IPS-20b (cell line): ENCODE data around the gene MDFI.

ENCODE experiments used
- H3K27ac ChIP-seq: one replicate; pipeline ENCODE4 v1.5.1; 2013; ENCODE audit warnings: low read length
- H3K27me3 ChIP-seq: 2 replicates; pipeline ENCODE4 v1.6.1; 2013; ENCODE audit warnings: mild to moderate bottlenecking, low read length, inconsistent platforms; ENCODE audit not compliant: insufficient read depth
- H3K36me3 ChIP-seq: 2 replicates; pipeline ENCODE4 v1.6.1; 2013; ENCODE audit warnings: low read depth, mild to moderate bottlenecking, inconsistent platforms, low read length, moderate library complexity; ENCODE audit not compliant: insufficient read depth
- H3K4me1 ChIP-seq: 2 replicates; pipeline ENCODE4 v1.6.1; 2013; ENCODE audit warnings: mild to moderate bottlenecking, control low read depth, inconsistent platforms, low read length, moderate library complexity; ENCODE audit not compliant: insufficient read depth
- H3K4me3 ChIP-seq: 2 replicates; pipeline ENCODE4 v1.5.1; 2013; ENCODE audit warnings: mild to moderate bottlenecking, low read length, inconsistent platforms
- H3K9ac ChIP-seq: 2 replicates; pipeline ENCODE4 v1.6.1; 2013; ENCODE audit warnings: low read depth, mild to moderate bottlenecking, inconsistent platforms, low read length, moderate library complexity
- H3K9me3 ChIP-seq: 2 replicates; pipeline ENCODE4 v1.6.1; 2013; ENCODE audit warnings: mild to moderate bottlenecking, low read depth, low read length, inconsistent platforms; ENCODE audit not compliant: insufficient read depth

The MDFI gene

DNA sequence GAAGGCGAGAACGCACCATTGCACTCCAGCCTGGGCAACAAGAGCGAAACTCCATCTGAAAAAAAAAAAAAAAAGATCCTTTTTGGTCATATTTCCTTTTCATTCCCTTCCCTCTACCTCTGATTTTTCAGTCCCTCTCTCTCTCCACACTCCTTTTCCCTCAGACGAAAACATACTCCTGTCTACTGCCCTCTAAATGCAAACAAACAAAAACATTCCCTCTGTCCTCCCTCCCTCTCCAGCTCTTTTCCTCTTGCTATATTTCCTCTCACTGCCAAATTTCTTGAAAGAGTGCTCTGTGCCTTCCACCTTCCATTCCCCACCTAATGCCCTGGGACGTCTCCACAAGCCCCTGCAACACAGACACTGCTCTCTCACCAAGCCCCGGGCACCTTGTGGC lies 14.9 kb upstream of the MDFI start:
- H3K4me1 ChIP-seq: no peaks in the 10 kb centered on the region
- H3K36me3 ChIP-seq: no peaks in the 10 kb centered on the region
- no peak overlapping the region for H3K4me3 ChIP-seq
- no peaks in the 10 kb centered on the region for H3K27me3 ChIP-seq
- H3K27ac ChIP-seq: no peak overlapping the region
- peaks cover 13% of the 10 kb centered on the region for H3K9me3 ChIP-seq
- no peak overlapping the region for H3K9ac ChIP-seq

DNA sequence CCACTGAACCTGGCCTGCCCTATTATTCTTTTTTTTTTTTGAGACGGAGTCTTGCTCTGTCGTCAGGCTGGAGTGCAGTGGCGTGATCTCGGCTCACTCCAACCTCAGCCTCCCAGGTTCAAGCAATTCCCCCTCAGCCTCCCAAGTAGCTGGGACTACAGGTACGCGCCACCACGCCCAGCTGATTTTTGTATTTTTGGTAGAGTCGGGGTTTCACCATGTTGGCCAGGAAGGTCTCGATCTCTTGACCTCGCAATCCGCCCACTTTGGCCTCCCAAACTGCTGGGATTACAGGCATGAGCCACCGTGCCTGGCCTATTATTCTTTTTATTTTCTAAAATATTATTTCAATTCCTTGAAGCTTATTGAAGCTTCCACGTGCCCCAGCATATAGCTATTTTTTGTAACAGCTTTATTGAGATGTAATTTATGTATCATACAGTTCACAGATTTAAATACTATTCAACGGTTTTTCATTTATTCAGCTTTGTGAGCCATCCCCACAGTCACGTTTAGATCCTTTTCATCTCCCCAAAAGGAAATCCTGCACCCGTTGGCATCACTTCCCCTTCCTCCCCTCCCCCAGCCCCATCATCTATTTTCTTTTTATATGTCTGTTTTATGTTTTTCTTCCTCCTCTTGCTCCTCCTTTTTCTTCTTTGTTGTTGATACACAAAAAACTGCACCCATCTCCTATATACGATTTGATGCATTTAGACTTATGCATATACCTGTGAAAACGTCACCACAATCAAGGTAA lies 13.5 kb upstream of the MDFI start:
- no peaks in the 10 kb centered on the region for H3K27me3 ChIP-seq
- no peak overlapping the region for H3K27ac ChIP-seq
- no peak overlapping the region for H3K9ac ChIP-seq
- H3K4me3 ChIP-seq: no peak overlapping the region
- peaks cover 13% of the 10 kb centered on the region for H3K9me3 ChIP-seq
- H3K36me3 ChIP-seq: no peaks in the 10 kb centered on the region
- H3K4me1 ChIP-seq: no peaks in the 10 kb centered on the region

DNA sequence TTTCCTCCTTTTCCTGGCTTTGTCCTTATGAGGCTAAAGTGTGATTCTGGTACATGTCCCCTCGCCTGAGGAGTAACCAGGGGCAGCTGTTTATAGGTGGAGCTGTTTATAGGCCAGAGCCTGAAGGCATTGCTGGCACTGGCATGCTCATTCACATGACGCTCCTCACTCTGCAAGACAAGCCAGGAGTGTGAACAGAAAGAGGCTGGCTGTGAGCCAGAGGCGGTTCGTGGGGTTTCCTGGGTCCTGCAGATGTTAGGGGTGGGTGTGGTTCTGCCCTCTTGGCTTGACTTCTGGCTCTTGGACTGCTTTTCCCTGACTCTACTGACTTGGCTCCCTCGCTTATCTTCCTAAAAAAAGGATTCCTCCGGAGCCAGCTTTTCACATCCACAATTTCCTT lies 12.8 kb upstream of the MDFI start:
- Histone ChIP-seq H3K4me3 (no peak overlapping the region), H3K27ac (no peak overlapping the region), H3K9ac (no peak overlapping the region), H3K27me3 (no peaks in the 10 kb centered on the region), H3K4me1 (no peaks in the 10 kb centered on the region), H3K36me3 (no peaks in the 10 kb centered on the region), H3K9me3 (peaks cover 11% of the 10 kb centered on the region)

DNA sequence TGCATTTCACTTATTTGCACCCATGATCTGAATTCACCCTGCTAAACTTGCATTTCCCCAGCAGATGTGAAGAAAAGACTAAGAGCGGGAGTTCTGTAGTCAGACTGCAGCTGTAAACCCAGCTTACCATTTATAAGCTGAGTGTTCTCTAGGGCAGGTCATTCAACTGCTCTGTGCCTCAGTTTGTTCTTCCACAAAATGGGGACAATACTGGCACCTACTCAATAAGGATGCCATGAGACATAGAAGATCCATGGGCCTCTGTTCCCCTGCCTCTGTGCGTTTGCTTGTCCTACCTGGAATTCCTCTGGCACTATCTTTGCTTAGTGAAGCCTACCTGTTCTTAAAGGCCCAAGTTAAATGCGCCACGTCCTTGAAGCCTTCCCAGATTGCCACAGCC lies 12.2 kb upstream of the MDFI start:
- Histone ChIP-seq H3K27me3 (no peaks in the 10 kb centered on the region), H3K36me3 (no peaks in the 10 kb centered on the region), H3K9ac (no peak overlapping the region), H3K9me3 (peaks cover 5% of the 10 kb centered on the region), H3K4me1 (no peaks in the 10 kb centered on the region), H3K4me3 (no peak overlapping the region), H3K27ac (no peak overlapping the region)

DNA sequence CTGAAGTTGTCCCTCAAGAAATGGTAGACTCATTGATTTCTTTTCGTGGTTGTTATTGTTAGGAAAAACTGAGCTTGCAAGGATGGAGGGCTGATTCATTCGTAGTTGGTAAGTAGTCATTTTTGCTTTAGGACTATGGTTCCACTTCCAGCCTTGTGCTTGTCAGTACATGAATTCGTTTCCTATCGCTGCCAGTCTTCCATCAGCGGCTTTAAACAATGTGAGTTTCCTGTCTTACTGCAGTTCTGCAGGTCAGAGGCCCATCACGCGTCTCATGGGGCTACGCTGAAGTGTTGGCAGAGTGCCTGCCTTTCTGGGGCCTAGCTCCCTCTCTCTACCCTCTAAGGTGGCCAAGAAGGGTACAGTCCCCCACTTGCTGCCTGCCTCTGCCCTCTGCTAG lies 11.4 kb upstream of the MDFI start:
- H3K4me3 ChIP-seq: no peak overlapping the region
- no peak overlapping the region for H3K9ac ChIP-seq
- H3K27me3 ChIP-seq: no peaks in the 10 kb centered on the region
- no peaks in the 10 kb centered on the region for H3K9me3 ChIP-seq
- H3K36me3 ChIP-seq: no peaks in the 10 kb centered on the region
- H3K27ac ChIP-seq: no peak overlapping the region
- H3K4me1 ChIP-seq: no peaks in the 10 kb centered on the region

DNA sequence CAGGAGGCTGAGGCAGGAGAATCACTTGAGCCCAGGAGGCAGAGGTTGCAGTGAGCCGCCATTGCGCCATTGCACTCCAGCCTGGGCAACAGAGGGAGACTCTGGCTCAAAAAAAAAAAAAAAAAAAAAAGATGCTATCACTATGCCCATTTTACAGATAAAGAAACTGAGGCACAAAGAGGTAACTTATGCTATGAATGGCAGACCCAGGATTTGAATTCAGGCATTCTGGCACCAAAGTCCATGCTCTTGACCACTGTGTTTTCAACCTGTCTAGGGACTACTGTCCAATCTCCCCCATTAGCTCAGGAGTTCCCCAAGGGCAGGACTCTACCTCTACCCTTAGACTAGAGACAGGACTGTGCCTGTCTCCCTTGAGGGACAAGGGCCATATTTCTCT lies 9.1 kb upstream of the MDFI start:
- no peaks in the 10 kb centered on the region for H3K36me3 ChIP-seq
- H3K27me3 ChIP-seq: peaks cover 12% of the 10 kb centered on the region
- H3K4me1 ChIP-seq: no peaks in the 10 kb centered on the region
- no peak overlapping the region for H3K4me3 ChIP-seq
- no peaks in the 10 kb centered on the region for H3K9me3 ChIP-seq
- H3K27ac ChIP-seq: no peak overlapping the region
- no peak overlapping the region for H3K9ac ChIP-seq

DNA sequence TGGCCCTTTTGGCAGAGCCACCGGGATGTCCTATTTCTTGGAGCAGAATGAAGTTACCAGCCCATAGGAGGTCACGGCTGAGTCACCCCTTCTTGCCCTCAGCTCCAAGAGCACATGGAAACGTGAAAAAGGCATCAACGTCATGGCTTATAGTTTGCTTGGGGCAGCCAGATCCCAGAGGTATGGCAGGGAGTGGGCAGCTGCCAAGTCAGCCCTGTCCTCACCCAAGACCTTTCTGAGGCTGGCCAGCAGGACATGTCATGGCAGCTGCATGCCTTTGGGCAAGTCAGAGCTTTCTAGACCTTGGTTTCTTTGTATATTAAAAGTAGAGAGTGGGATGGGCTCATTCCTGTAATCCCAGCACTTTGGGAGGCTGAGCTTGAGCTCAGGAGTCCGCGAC lies 8.2 kb upstream of the MDFI start:
- Histone ChIP-seq H3K9me3 (no peaks in the 10 kb centered on the region), H3K27me3 (peaks cover 21% of the 10 kb centered on the region), H3K27ac (no peak overlapping the region), H3K9ac (no peak overlapping the region), H3K4me3 (no peak overlapping the region), H3K4me1 (peaks cover 4% of the 10 kb centered on the region; the same call in 1 of the 2 replicates), H3K36me3 (no peaks in the 10 kb centered on the region)

DNA sequence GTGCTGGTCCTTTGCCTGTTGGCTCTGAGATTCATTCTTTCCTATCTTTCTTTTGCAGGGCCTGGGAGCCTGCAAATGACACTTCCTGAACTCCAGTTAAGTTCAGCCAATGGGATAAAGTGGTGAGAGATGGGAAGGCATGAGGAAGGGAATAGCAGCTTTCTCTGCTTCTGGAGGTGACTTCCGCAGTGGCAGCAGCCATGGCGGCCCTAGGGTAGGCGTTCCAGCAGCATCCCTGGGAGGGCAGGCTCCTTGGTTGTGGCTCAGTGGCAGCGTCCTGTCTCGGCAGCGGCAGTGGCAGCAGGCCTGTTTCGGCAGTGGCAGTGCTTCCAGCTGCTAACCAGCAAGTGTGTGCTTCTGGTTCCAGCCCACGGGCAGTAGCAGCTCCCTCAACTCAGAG lies 7.3 kb upstream of the MDFI start:
- Histone ChIP-seq H3K27ac (no peak overlapping the region), H3K36me3 (no peaks in the 10 kb centered on the region), H3K9ac (no peak overlapping the region), H3K9me3 (no peaks in the 10 kb centered on the region), H3K27me3 (peaks cover 30% of the 10 kb centered on the region), H3K4me1 (peaks cover 4% of the 10 kb centered on the region; the same call in 1 of the 2 replicates), H3K4me3 (no peak overlapping the region)

DNA sequence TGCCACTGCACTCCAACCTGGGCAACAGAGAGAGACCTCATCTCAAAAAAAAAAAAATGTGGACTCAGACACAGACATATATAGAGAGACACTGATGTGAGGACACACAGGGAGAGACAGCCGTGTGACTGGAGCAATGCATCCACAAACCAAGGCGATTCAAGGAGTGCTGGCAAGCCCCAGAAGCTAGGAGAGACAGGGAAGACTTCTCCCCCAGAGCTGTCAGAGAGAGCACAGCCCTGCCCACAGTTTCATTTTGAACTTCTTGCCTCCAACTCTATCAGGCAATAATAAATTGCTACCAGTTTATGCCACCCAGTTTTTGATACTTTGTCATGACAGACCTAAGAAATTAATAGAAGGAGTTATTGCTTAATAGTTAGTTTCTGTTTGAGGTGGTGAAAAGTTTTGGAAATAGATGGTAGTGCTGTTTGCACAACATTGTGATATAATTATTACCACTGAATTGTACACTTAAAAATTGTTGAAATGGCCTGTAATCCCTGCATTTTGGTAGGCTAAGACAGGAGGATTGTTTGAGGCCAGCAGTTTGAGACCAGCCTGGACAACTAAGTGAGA lies 5.1 kb upstream of the MDFI start:
- Histone ChIP-seq H3K9me3 (no peaks in the 10 kb centered on the region), H3K27ac (no peak overlapping the region), H3K36me3 (no peaks in the 10 kb centered on the region), H3K4me1 (peaks cover 4% of the 10 kb centered on the region; the same call in 1 of the 2 replicates), H3K9ac (no peak overlapping the region), H3K4me3 (no peak overlapping the region), H3K27me3 (peaks cover 52% of the 10 kb centered on the region)

DNA sequence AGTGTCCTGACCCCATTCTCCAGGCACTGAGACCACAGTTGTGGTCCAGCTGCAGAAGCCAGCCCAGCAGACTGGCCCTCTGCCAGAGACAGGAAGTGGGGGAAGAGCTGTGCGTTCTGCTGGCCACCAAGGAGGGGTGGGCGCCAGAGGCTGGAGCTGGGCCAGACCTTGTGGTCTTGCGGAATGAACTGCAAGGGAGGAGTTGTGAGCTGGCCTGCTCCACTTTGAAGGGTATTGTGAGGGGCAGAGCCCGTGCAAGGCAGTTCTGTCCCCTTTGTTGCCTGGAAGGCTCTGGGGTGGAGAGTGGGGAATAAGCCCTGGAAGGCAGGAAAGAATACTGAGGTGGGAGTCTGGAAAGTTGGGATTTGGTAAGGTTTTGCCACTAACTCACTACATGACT lies 3.6 kb upstream of the MDFI start:
- Histone ChIP-seq H3K9me3 (no peaks in the 10 kb centered on the region), H3K27me3 (peaks cover 66% of the 10 kb centered on the region), H3K36me3 (no peaks in the 10 kb centered on the region), H3K4me3 (no peak overlapping the region), H3K27ac (no peak overlapping the region), H3K4me1 (peaks cover 7% of the 10 kb centered on the region; the same call in 1 of the 2 replicates), H3K9ac (no peak overlapping the region)

DNA sequence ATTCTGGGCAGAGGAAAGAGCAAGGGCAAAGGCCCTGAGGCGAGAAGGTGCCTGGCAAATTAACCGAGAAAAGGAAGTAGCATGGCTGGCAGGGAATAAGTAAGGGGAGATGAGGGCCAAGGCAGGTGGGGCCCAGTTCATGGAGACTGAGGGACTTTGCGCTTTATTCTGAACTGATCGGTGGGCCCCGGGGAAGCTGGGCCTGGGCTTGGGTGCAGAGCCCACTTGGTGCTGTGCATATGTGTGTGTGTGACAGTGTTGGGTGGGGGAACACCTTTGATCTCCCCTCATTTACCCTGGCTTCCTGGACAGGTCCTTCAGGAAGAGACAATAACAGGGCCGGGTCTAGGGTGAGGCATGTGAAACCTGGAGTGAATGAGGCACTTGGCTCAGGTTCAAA lies 2.9 kb upstream of the MDFI start:
- H3K9me3 ChIP-seq: no peaks in the 10 kb centered on the region
- H3K4me3 ChIP-seq: no peak overlapping the region
- peaks cover 14% of the 10 kb centered on the region for H3K4me1 ChIP-seq
- no peaks in the 10 kb centered on the region for H3K36me3 ChIP-seq
- H3K9ac ChIP-seq: no peak overlapping the region
- peaks cover 73% of the 10 kb centered on the region for H3K27me3 ChIP-seq
- no peak overlapping the region for H3K27ac ChIP-seq

DNA sequence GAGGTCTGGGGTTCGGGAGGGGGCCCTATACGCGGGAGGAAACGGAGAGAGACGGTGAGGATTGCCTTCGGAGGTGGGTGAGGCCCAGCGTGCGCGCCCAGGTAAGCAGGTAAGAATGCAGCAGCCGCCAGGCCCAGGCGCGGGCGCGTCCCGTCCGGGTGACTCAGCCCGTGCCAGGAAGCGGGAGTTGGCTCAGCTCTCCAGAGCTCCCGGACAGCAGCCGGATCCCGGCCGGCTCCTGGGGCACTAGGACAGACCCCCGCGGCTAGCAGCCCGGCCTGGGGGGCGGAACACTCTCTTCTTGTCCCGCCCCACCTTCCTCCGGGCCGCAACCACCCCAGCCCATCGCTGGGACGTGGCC lies 1.5 kb upstream of the MDFI start:
- no peak overlapping the region; the same call in 1 of the 2 replicates for H3K9ac ChIP-seq
- H3K4me3 ChIP-seq: peak overlapping the region; percentile 88; the same call in 1 of the 2 replicates

More for the DNA sequence above, 1.5 kb upstream of the MDFI start:
- no peaks in the 10 kb centered on the region; the same call in 1 of the 2 replicates for H3K36me3 ChIP-seq
- no peaks in the 10 kb centered on the region for H3K9me3 ChIP-seq
- H3K27ac ChIP-seq: no peak overlapping the region
- peaks cover 20% of the 10 kb centered on the region for H3K4me1 ChIP-seq
- peaks cover 88% of the 10 kb centered on the region for H3K27me3 ChIP-seq
